Neural progenitor cell (in vitro differentiated cells): Measurements from ENCODE around the gene CNKSR1.

Experiments
- CTCF ChIP-seq: fragments of 200-600 bp; sonication (generic); IDR thresholded peaks from 2 replicates; pipeline ENCODE4 v1.5.1; 2017; ENCODE audit warnings: antibody characterized with exemption, mild to moderate bottlenecking
- EZH2 ChIP-seq: fragments of 200-600 bp; sonication (generic); IDR thresholded peaks from 2 replicates; pipeline ENCODE4 v1.6.1; 2017; ENCODE audit warnings: antibody characterized with exemption, mild to moderate bottlenecking, moderate library complexity
- EZH2phosphoT487 ChIP-seq: fragments of 200-600 bp; sonication (generic); IDR thresholded peaks from 2 replicates; pipeline ENCODE4 v1.6.1; 2017; ENCODE audit warnings: antibody characterized with exemption

- no peak for TF ChIP-seq CTCF
- TF ChIP-seq EZH2phosphoT487, result no peak
- no peak for TF ChIP-seq EZH2
Measured at GRCh38 chr1:26132834-26133167, 44.5 kb upstream of the CNKSR1 start.
